Right ventricle myocardium superior (tissue), 1 donor: ENCODE data around the gene ZER1. TPM values are rescaled to one million over a fixed set of nuclear protein-coding genes. Genes with fewer than 3 reads are reported as not detected.
"Not testable (repeated sequence)": the region's sequence is repeated elsewhere in the genome, so short reads cannot be mapped to it uniquely, and the experiment has no call there.

ENCODE experiments used
- ATAC-seq: fragments of 200-7000 bp; cut with Tn5 transposase; one replicate; pipeline ENCODE4 v1.9.1; 2020; ENCODE audit warnings: mild to moderate bottlenecking; ENCODE audit not compliant: poor library complexity
- DNase-seq: peaks from one replicate; pipeline ENCODE4 v3.0.0-alpha.2; 2020
- intact Hi-C: fragments of 100-400 bp; cut with DNase I; formaldehyde crosslinking; loops from one replicate; pipeline ENCODE4 v1.11.2; 2022
- long read RNA-seq: library from polyadenylated mRNA; unstranded; transcript quantifications from one replicate; pipeline ENCODE4 v2.0.0, GENCODE V29; 2021
- total RNA-seq: library from RNA; stranded (reverse); fragmentation: NEBNext Ultra II Directional; extraction: Animal tissue kit (Norgen Biotek cat#: 25700); gene quantifications from one replicate; pipeline ENCODE4 v1.2.1, GENCODE V29; 2021
- donor health status: DM: no; HTN: yes; CAD: no; lungs with severe emphysema.

The ZER1 gene
- total RNA-seq, result 57.3 TPM
- long read RNA-seq, full-length matches to known transcripts, result 89 of 286 reads
- long read RNA-seq, partial matches to known transcripts, result 53 of 286 reads
- long read RNA-seq, other reads (novel, unspliced or antisense), result 144 of 286 reads

- intact Hi-C loops, result no loop called here
- peak; percentile 99 for ATAC-seq
- DNase-seq, result peak; percentile 97
These were observed at the start of gene ZER1 for GRCh38 chr9:128771745-128772519. Gene ZER1, minus strand, starts transcription at chr9:128771927. Its CDS starts 16,362 bp downstream, at chr9:128755565.

GRCh38 chr9:128820665-128821583 lies 49.2 kb upstream of the ZER1 start:
- no peak for ATAC-seq

GRCh38 chr9:128819716-128820664 lies 48.3 kb upstream of the ZER1 start:
- DNase-seq (peak; percentile 68), ATAC-seq (peak; percentile 68)
- intact Hi-C loops, result no loop called here

More at GRCh38 chr9:128820665-128821583, 49.2 kb upstream of the ZER1 start:
- intact Hi-C loops, result no loop called here
- no peak for DNase-seq

GRCh38 chr9:128818839-128819715 lies 47.4 kb upstream of the ZER1 start:
- ATAC-seq, result peak; percentile 18
- intact Hi-C loops, result no loop called here
- peak; percentile 75 for DNase-seq

- DNase-seq (peak; percentile 99), ATAC-seq (peak; percentile 94)
- intact Hi-C loops, result no loop called here
These were observed 46.5 kb upstream of the ZER1 start, which contains the start of gene ENDOG for GRCh38 chr9:128818099-128818838. Gene ENDOG, plus strand, starts transcription at chr9:128818500. Its CDS starts 185 bp downstream, at chr9:128818685.

- intact Hi-C loops, result no loop called here
- no peak for DNase-seq
- ATAC-seq, result no peak
These were observed 39.1 kb upstream of the ZER1 start for GRCh38 chr9:128810873-128811272.

GRCh38 chr9:128809831-128810230 lies 38.1 kb upstream of the ZER1 start:
- intact Hi-C loops, result no loop called here
- DNase-seq (no peak), ATAC-seq (no peak)

- intact Hi-C loops, result no loop called here
- ATAC-seq (peak; percentile 27), DNase-seq (no peak)
These were observed 37.4 kb upstream of the ZER1 start for GRCh38 chr9:128809036-128809599.

GRCh38 chr9:128808543-128808942 lies 36.8 kb upstream of the ZER1 start:
- intact Hi-C loops, result no loop called here
- ATAC-seq (no peak), DNase-seq (no peak)

- no peak for DNase-seq
- intact Hi-C loops, result no loop called here
- ATAC-seq, result no peak
These were observed 36.1 kb upstream of the ZER1 start for GRCh38 chr9:128807827-128808226.

GRCh38 chr9:128805661-128806060 lies 33.9 kb upstream of the ZER1 start:
- ATAC-seq, result no peak
- no peak for DNase-seq
- intact Hi-C loops, result no loop called here

- DNase-seq, result no peak
- intact Hi-C loops, result no loop called here
- no peak for ATAC-seq
These were observed 30.8 kb upstream of the ZER1 start for GRCh38 chr9:128802482-128802881.

GRCh38 chr9:128800061-128800460 lies 28.3 kb upstream of the ZER1 start:
- ATAC-seq (no peak), DNase-seq (no peak)
- intact Hi-C loops, result no loop called here

GRCh38 chr9:128798896-128799295 lies 27.2 kb upstream of the ZER1 start:
- ATAC-seq (no peak), DNase-seq (no peak)
- intact Hi-C loops, result no loop called here

- intact Hi-C loops, DNase-seq, ATAC-seq: not testable (repeated sequence)
These were observed 23.2 kb upstream of the ZER1 start for GRCh38 chr9:128794961-128795360.

- ATAC-seq (no peak), DNase-seq (no peak)
- intact Hi-C loops, result no loop called here
These were observed 21.4 kb upstream of the ZER1 start for GRCh38 chr9:128792978-128793686.
